HG03064 (cell line): ENCODE results near the gene ACOXL.

Source experiments
- ATAC-seq: cut with Tn5 transposase; IDR thresholded peaks from one replicate; pipeline ENCODE4 v1.9.1; 2021; ENCODE audit warnings: low read depth; ENCODE audit not compliant: unreplicated experiment

ACOXL gene

GRCh38 chr2:110872521-110872920 lies 140.1 kb downstream of the ACOXL start:
- no peak for ATAC-seq

GRCh38 chr2:110873056-110873502 lies 140.7 kb downstream of the ACOXL start:
- no peak for ATAC-seq

GRCh38 chr2:110873597-110874452 lies 141.5 kb downstream of the ACOXL start:
- ATAC-seq, result no peak

GRCh38 chr2:110874453-110875383 lies 142.3 kb downstream of the ACOXL start:
- ATAC-seq, result no peak

DNA sequence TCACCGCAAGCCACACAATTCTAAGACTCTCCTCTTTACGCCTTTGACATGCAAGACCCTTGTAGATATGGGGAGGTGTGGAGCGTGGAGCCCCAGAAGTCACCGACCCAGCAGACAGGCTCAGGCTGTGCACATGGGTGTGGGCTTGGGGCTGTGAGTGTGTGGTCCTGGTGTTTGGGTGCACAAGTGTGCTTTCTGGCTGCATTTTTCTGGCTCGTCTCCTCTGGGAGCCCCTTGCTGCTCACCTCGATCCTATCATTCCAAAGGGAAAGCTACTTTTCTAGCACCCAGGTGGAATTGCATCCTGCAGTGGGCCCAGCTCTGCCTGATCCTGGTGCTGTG lies 143.0 kb downstream of the ACOXL start:
- ATAC-seq, result no peak

GRCh38 chr2:110876167-110876999 lies 144.0 kb downstream of the ACOXL start:
- no peak for ATAC-seq

GRCh38 chr2:110877031-110877827 lies 144.9 kb downstream of the ACOXL start:
- no peak for ATAC-seq

DNA sequence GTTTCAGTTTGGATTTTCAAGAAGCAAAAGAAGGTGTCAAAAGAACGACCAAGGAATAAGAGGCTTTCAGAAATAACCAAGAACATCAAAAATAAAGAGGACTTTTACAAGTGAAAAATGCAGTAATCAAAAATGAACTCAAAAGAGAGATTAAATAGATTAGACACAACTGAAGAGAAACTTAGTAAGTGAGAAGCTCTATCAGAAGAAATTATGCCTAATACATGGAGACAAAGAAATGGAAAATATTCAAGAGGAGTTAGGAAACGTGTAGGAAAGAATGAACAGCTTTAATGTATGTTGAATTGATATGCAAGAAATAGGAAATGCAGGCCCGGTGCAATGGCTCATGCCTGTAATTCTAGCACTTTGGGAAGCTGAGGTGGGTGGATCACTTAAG lies 145.8 kb downstream of the ACOXL start:
- no peak for ATAC-seq

DNA sequence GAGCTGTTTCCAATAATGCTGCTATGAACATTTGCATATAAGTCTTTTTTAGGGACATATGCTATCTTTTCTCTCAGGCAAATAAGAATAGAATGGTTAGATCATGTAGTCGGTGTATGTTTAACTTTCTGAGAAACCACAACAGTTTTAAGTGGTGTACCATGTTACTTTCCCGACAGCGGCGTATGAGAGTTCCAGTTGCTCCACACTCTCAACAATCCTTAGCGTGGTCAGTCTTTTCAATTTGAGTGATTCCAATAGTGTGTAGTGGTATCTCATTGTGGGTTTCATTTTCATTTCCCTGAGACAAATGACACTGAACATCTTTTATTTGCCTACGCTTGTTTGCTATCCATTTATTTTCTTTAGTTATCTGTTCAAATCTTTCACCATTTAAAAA lies 149.5 kb downstream of the ACOXL start:
- no peak for ATAC-seq

- ATAC-seq, result no peak
These were observed 151.0 kb downstream of the ACOXL start for GRCh38 chr2:110883406-110883805.

GRCh38 chr2:110885256-110885655 lies 152.9 kb downstream of the ACOXL start:
- ATAC-seq, result no peak

DNA sequence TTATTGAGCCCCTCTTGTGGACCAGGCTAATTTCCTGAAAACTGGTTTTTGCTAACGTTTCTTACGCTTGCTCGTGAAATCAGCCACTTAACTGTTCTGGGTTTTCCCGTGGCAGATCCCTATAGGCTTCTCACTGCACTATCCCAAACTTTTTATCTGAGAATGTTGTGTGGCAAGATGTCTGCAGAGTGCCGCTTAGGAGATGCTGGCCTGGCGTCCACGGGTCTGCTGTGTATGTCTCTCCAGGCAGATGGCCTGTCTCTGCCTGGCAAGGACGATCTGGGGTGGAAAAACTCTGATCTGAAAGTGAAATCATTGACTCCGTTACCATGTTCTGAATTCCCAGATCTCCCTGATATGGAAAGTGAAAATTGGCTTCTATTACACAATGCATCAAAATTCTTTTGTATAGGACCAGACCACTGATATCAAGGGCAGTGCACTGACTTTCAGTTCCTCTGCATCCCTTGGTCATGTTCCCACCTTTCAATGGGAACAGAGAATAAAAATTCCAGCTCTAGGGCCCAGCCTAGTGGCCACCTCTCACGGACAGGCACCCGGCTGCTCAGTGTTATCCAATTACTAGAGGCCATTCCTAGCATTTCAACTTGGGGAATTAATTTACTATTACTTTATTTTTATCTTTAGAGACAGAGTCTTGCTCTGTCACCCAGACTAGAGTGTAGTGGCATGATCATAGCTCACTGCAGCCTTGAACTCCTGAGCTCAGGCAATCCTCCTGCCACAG lies 154.6 kb downstream of the ACOXL start:
- no peak for ATAC-seq

DNA sequence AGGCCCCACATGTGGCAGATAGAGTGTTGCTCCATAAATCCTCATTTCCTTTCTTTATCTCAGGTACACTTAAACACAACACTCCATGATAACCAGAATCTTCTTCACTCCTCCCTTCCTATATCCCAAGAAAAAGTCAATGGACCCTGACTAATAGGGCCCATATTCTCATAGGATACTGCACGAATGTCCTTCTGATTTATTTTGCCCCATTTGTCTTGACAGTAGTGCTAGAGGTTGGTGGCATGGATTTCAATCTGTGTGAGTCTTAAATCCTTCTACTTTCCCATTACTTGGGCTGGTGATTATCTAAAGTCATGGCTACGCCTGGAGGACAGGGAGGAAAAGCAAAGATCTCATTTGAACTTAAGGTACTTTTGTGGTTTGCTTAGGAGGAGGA lies 156.0 kb downstream of the ACOXL start:
- no peak for ATAC-seq

DNA sequence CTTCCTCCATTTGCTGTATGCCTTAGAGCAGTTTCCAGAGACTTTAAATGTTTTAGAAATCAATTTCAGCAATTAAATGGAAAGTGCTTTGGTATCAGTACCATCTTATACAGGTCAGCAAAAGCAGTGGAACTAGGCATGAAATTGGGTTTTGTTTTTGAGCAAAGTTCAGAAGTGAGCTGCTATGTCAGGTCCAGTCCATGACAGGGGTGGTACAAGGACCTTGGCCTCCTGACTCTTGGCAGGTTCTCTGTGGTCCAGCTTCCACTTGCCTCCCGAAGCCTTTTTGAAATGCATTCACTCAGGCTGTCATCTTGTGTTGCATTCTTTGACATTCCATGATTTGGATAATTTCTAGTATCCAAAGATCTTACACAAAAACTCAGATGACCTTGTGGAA lies 159.3 kb downstream of the ACOXL start:
- no peak for ATAC-seq

DNA sequence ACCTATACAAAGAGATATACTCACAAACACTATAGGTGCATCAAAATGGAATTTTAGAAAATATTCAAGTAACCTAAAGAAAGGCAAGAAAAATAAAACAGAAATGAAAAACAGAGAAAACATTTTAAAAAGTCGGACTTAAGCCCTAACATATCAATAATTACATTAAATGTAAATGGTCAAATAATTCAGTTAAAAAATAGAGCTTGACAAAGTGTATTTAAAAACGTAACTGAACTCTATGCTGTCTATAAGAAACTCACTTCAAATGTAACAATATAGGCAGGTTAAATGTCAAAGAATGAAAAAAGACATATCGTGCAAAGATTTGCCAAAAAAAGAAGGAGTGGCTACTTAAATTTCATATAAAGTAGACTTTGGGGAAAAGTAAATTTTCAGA lies 163.9 kb downstream of the ACOXL start:
- no peak for ATAC-seq

DNA sequence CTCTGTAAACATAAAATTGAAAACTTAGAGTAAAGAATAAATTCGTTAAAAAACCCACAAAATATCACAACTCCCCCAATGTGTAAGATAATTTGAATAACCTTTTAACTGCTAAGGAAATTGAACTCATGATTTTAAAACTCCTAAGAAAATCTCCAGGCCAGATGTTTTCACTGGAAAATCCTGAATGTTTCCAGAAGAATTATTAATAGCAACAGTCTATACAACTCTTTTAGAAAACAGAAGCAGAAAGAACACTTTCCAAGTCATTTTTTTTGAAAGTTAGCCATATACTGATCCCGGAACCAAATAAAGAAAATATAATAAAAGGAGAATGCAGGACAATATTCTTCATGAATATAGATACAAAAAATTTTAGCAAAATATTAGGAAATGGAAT lies 165.6 kb downstream of the ACOXL start:
- no peak for ATAC-seq

- no peak for ATAC-seq
These were observed 167.8 kb downstream of the ACOXL start for GRCh38 chr2:110900191-110900590.

GRCh38 chr2:110903548-110903947 lies 171.2 kb downstream of the ACOXL start:
- ATAC-seq, result no peak

- ATAC-seq, result no peak
These were observed 171.9 kb downstream of the ACOXL start for GRCh38 chr2:110904116-110904778.
